Progenitor cell of endocrine pancreas (in vitro differentiated cells): ENCODE measurements around the gene MACROD2. TPM values are rescaled to one million over a fixed set of nuclear protein-coding genes. Genes with fewer than 3 reads are reported as not detected.

Source experiments
- DNase-seq: peaks from one replicate; pipeline ENCODE4 v3.0.0; 2021; ENCODE audit warnings: low spot score; ENCODE audit not compliant: unreplicated experiment
- H3K27ac Mint-ChIP-seq: 2 replicates; pipeline ENCODE4 v1.8.0; 2021; ENCODE audit warnings: mild to moderate bottlenecking, moderate library complexity, mixed read lengths
- H3K27me3 Mint-ChIP-seq: 2 replicates; pipeline ENCODE4 v1.8.0; 2021; ENCODE audit warnings: mixed read lengths
- H3K36me3 Mint-ChIP-seq: 2 replicates; pipeline ENCODE4 v1.8.0; 2022; ENCODE audit warnings: mixed read lengths; ENCODE audit not compliant: insufficient read depth
- H3K4me1 Mint-ChIP-seq: 2 replicates; pipeline ENCODE4 v1.8.0; 2021; ENCODE audit warnings: low read depth, mixed read lengths
- H3K4me3 Mint-ChIP-seq: 2 replicates; pipeline ENCODE4 v1.8.0; 2021; ENCODE audit warnings: low read depth, mild to moderate bottlenecking, moderate library complexity, mixed read lengths
- H3K9me3 Mint-ChIP-seq: 2 replicates; pipeline ENCODE4 v1.8.0; 2021; ENCODE audit warnings: low read depth, mixed read lengths
- total RNA-seq: library from RNA; stranded (reverse); gene quantifications from 2 replicates; pipeline ENCODE4 v1.2.1, GENCODE V29; 2021
- TF ChIP-seq, protein P1 (sequence below): fragments of 200-600 bp; sonication (generic); IDR thresholded peaks from one replicate; pipeline ENCODE4 v1.5.0; 2021; ENCODE audit warnings: antibody characterized with exemption, mild to moderate bottlenecking; ENCODE audit not compliant: unreplicated experiment

Gene MACROD2
- total RNA-seq, 1 donor from 2014 or later = 7.6 TPM

- TF ChIP-seq, protein P1, sequence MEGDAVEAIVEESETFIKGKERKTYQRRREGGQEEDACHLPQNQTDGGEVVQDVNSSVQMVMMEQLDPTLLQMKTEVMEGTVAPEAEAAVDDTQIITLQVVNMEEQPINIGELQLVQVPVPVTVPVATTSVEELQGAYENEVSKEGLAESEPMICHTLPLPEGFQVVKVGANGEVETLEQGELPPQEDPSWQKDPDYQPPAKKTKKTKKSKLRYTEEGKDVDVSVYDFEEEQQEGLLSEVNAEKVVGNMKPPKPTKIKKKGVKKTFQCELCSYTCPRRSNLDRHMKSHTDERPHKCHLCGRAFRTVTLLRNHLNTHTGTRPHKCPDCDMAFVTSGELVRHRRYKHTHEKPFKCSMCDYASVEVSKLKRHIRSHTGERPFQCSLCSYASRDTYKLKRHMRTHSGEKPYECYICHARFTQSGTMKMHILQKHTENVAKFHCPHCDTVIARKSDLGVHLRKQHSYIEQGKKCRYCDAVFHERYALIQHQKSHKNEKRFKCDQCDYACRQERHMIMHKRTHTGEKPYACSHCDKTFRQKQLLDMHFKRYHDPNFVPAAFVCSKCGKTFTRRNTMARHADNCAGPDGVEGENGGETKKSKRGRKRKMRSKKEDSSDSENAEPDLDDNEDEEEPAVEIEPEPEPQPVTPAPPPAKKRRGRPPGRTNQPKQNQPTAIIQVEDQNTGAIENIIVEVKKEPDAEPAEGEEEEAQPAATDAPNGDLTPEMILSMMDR = no peak
- peaks cover 19% of the 10 kb centered on the region for H3K4me1 Mint-ChIP-seq
- H3K27ac Mint-ChIP-seq = no peak overlapping the region
- no peak overlapping the region for H3K4me3 Mint-ChIP-seq
- no peak for DNase-seq
- H3K27me3 Mint-ChIP-seq = peaks cover under 1% of the 10 kb centered on the region
- H3K36me3 Mint-ChIP-seq = no peaks in the 10 kb centered on the region
- H3K9me3 Mint-ChIP-seq = no peaks in the 10 kb centered on the region
Observed at GRCh38 chr20:14495066-14495465, 499.8 kb downstream of the MACROD2 start.

- Mint-ChIP-seq H3K4me3 (no peak overlapping the region), H3K27ac (peak overlapping the region; percentile 76), H3K4me1 (peaks cover 15% of the 10 kb centered on the region), H3K36me3 (no peaks in the 10 kb centered on the region), H3K9me3 (no peaks in the 10 kb centered on the region), H3K27me3 (peaks cover 6% of the 10 kb centered on the region)
- no peak for DNase-seq
- TF ChIP-seq, protein P1 = no peak
Observed at GRCh38 chr20:14497004-14497403, 501.7 kb downstream of the MACROD2 start.

DNA sequence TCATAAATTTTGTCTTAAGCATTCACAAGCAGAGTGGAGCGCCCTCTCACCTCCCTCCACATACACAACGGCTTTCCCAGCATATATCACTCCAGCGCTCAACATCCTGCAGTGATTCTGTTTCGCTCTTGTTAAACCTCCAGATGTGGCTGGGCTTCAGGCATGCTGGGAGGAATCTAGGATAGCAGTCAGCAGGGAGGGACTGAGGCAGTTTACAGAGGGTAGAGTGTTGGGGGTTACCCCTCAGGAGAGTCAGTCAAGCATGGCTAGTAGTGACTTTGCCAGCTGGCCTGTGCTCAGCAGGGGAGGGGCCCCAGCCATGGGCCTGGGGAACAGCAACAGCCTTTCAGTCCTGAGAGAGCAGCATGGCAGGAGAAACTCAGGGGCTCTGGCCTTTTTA is 503.5 kb downstream of the MACROD2 start:
- TF ChIP-seq, protein P1 = no peak
- Mint-ChIP-seq H3K4me3 (no peak overlapping the region), H3K9me3 (no peaks in the 10 kb centered on the region), H3K27me3 (peaks cover 6% of the 10 kb centered on the region), H3K4me1 (peaks cover 15% of the 10 kb centered on the region), H3K27ac (peak overlapping the region; percentile 45), H3K36me3 (no peaks in the 10 kb centered on the region)
- DNase-seq = no peak

- peaks cover 2% of the 10 kb centered on the region for H3K27me3 Mint-ChIP-seq
- H3K4me1 Mint-ChIP-seq = peaks cover 10% of the 10 kb centered on the region
- peaks cover 1% of the 10 kb centered on the region for H3K36me3 Mint-ChIP-seq
- no peak for DNase-seq
- peaks cover 19% of the 10 kb centered on the region for H3K9me3 Mint-ChIP-seq
- no peak overlapping the region for H3K27ac Mint-ChIP-seq
- TF ChIP-seq, protein P1 = no peak
- H3K4me3 Mint-ChIP-seq = no peak overlapping the region
Observed at GRCh38 chr20:14505476-14505875, 510.2 kb downstream of the MACROD2 start.

- Mint-ChIP-seq H3K27me3 (peaks cover 2% of the 10 kb centered on the region), H3K4me3 (no peak overlapping the region), H3K36me3 (peaks cover 1% of the 10 kb centered on the region), H3K4me1 (peaks cover 10% of the 10 kb centered on the region), H3K27ac (peak overlapping the region; percentile 2), H3K9me3 (peaks cover 19% of the 10 kb centered on the region)
- no peak for DNase-seq
- TF ChIP-seq, protein P1 = no peak
Observed at GRCh38 chr20:14507711-14508110, 512.4 kb downstream of the MACROD2 start.
